ENCODE measurements around the gene CACNA1E. TPM values are rescaled to one million over a fixed set of nuclear protein-coding genes. Genes with fewer than 3 reads are reported as not detected.
A peak's percentile ranks its signal among the peaks of the same experiment; 100 is the strongest.

CACNA1E gene
- total RNA-seq, 1 donor from 2014 or later, result not detected

- Histone ChIP-seq H3K27me3 (no peaks in the 10 kb centered on the region), H3K36me3 (no peaks in the 10 kb centered on the region), H3K9me3 (no peaks in the 10 kb centered on the region), H3K4me3 (no peak overlapping the region), H3K27ac (peak overlapping the region; percentile 14), H3K4me1 (no peaks in the 10 kb centered on the region)
- intact Hi-C loops (cut with DNase I), result no loop called here
- TF ChIP-seq CTCF (IDR thresholded peaks at IDR 0.05) (no peak), POLR2AphosphoS5 (IDR thresholded peaks at IDR 0.05; ENCODE audit: insufficient read depth in 1 of 2, low read depth in 1 of 2) (peak in 1 of 2 donors; percentile 7), POLR2A (IDR thresholded peaks at IDR 0.05) (no peak)
- DNase-seq (ENCODE audit: extremely low spot score in 2 of 2), result peak in 1 of 2 donors; percentile 92
These were observed 20.0 kb downstream of the CACNA1E start for GRCh38 chr1:181503171-181503810.

- no peaks in the 10 kb centered on the region for H3K36me3 ChIP-seq
- no peak overlapping the region for H3K4me3 ChIP-seq
- no peak for DNase-seq (ENCODE audit: extremely low spot score in 2 of 2)
- no peak overlapping the region for H3K27ac ChIP-seq
- H3K9me3 ChIP-seq, result no peaks in the 10 kb centered on the region
- H3K4me1 ChIP-seq, result no peaks in the 10 kb centered on the region
- intact Hi-C loops (cut with DNase I), result no loop called here
- no peaks in the 10 kb centered on the region for H3K27me3 ChIP-seq
- no peak for TF ChIP-seq POLR2AphosphoS5 (IDR thresholded peaks at IDR 0.05; ENCODE audit: insufficient read depth in 1 of 2, low read depth in 1 of 2)
These were observed 21.1 kb downstream of the CACNA1E start for GRCh38 chr1:181504399-181504842.

GRCh38 chr1:181506563-181507353 lies 23.4 kb downstream of the CACNA1E start:
- no peak overlapping the region for H3K4me3 ChIP-seq
- intact Hi-C loops (cut with DNase I), result no loop called here
- TF ChIP-seq POLR2A (IDR thresholded peaks at IDR 0.05) (no peak), POLR2AphosphoS5 (IDR thresholded peaks at IDR 0.05; ENCODE audit: insufficient read depth in 1 of 2, low read depth in 1 of 2) (no peak), CTCF (IDR thresholded peaks at IDR 0.05) (no peak)
- H3K9me3 ChIP-seq, result no peaks in the 10 kb centered on the region
- no peaks in the 10 kb centered on the region for H3K27me3 ChIP-seq
- H3K27ac ChIP-seq, result no peak overlapping the region
- H3K36me3 ChIP-seq, result no peaks in the 10 kb centered on the region
- no peaks in the 10 kb centered on the region for H3K4me1 ChIP-seq
- DNase-seq (ENCODE audit: extremely low spot score in 2 of 2), result no peak

- intact Hi-C loops (cut with DNase I), result no loop called here
- Histone ChIP-seq H3K36me3 (no peaks in the 10 kb centered on the region), H3K4me3 (no peak overlapping the region), H3K9me3 (no peaks in the 10 kb centered on the region), H3K27ac (no peak overlapping the region), H3K27me3 (no peaks in the 10 kb centered on the region), H3K4me1 (no peaks in the 10 kb centered on the region)
- DNase-seq (ENCODE audit: extremely low spot score in 2 of 2), result no peak
- no peak for TF ChIP-seq POLR2A (IDR thresholded peaks at IDR 0.05)
- TF ChIP-seq CTCF (IDR thresholded peaks at IDR 0.05), result no peak
- no peak for TF ChIP-seq POLR2AphosphoS5 (IDR thresholded peaks at IDR 0.05; ENCODE audit: insufficient read depth in 1 of 2, low read depth in 1 of 2)
These were observed 25.3 kb downstream of the CACNA1E start for GRCh38 chr1:181508486-181509165.

- Histone ChIP-seq H3K9me3 (no peaks in the 10 kb centered on the region), H3K27me3 (no peaks in the 10 kb centered on the region), H3K4me1 (no peaks in the 10 kb centered on the region), H3K27ac (no peak overlapping the region), H3K36me3 (no peaks in the 10 kb centered on the region), H3K4me3 (no peak overlapping the region)
- peak in 1 of 2 donors; percentile 67 for DNase-seq (ENCODE audit: extremely low spot score in 2 of 2)
- TF ChIP-seq CTCF (IDR thresholded peaks at IDR 0.05) (no peak), POLR2A (IDR thresholded peaks at IDR 0.05) (no peak), POLR2AphosphoS5 (IDR thresholded peaks at IDR 0.05; ENCODE audit: insufficient read depth in 1 of 2, low read depth in 1 of 2) (no peak)
- intact Hi-C loops (cut with DNase I), result no loop called here
These were observed 30.5 kb downstream of the CACNA1E start for GRCh38 chr1:181513786-181514297.
